Prostate gland (tissue), 2 donors: Measurements from ENCODE around the gene CRYBB1. TPM values are rescaled to one million over a fixed set of nuclear protein-coding genes. Genes with fewer than 3 reads are reported as not detected.

Source experiments
- DNase-seq: peaks from one replicate; pipeline ENCODE4 v3.0.0-alpha.2; 2019; ENCODE audit warnings: low spot score
- H3K27ac ChIP-seq, 2 donors: fragments of 200-600 bp; sonication (generic); 2 replicates each; pipeline ENCODE4 v1.5.1; 2017 to 2019
- H3K27me3 ChIP-seq: fragments of 200-600 bp; sonication (generic); replicated peaks from 2 replicates; pipeline ENCODE4 v1.5.1; 2019; ENCODE audit not compliant: insufficient read depth
- H3K36me3 ChIP-seq, 2 donors: fragments of 200-600 bp; sonication (generic); 1 replicate in 1 of 2; 2 replicates in 1 of 2; pipeline versions ENCODE4 v1.5.1 to v1.8.1; 2017 to 2019
- H3K4me1 ChIP-seq: fragments of 200-600 bp; sonication (generic); replicated peaks from 2 replicates; pipeline ENCODE4 v1.5.1; 2019
- H3K4me3 ChIP-seq, 2 donors: fragments of 200-600 bp; sonication (generic); 2 replicates each; pipeline ENCODE4 v1.5.1; 2017 to 2019
- H3K9me3 ChIP-seq: fragments of 200-600 bp; sonication (generic); 2 replicates; pipeline ENCODE4 v1.5.1; 2017
- CTCF ChIP-seq, 4 experiments: fragments of 200-600 bp in 2 of 4; fragments of 450-650 bp in 2 of 4; sonication (generic) in 2 of 4; IDR thresholded peaks; 1 replicate in 3 of 4; 2 replicates in 1 of 4; pipeline ENCODE4 v1.5.1; 2016 to 2019; ENCODE audit warnings: antibody characterized with exemption in 4 of 4, mild to moderate bottlenecking in 2 of 4, moderate library complexity in 2 of 4
- POLR2A ChIP-seq: fragments of 450-650 bp; IDR thresholded peaks from one replicate; pipeline ENCODE4 v1.6.1; 2016; ENCODE audit warnings: antibody characterized with exemption, mild to moderate bottlenecking
- POLR2AphosphoS5 ChIP-seq: sonication (generic); formaldehyde crosslinking; IDR thresholded peaks from one replicate; pipeline ENCODE4 v1.6.1; 2017; ENCODE audit warnings: antibody characterized with exemption
- WGBS: methylation state at CpG from one replicate; pipeline ENCODE4 v1.1.5; 2018; 5-methylcytosine and 5-hydroxymethylcytosine counted together
- intact Hi-C: fragments of 100-400 bp; cut with DNase I; formaldehyde crosslinking; loops from one replicate; pipeline ENCODE4 v1.14.2; 2022
- total RNA-seq, 2 donors: library from RNA; depleted of rRNA; stranded (reverse); fragments of >200 nt; gene quantifications; one replicate each; pipeline ENCODE4 v1.1.0, GENCODE V29; 2016

The CRYBB1 gene
- total RNA-seq, 2 donors from 2014 or later, result 0.36 TPM; not detected in 1

GRCh38 chr22:26602127-26602526, 15.7 kb downstream of the CRYBB1 start:
- intact Hi-C loops, result no loop called here
- H3K36me3 ChIP-seq, result no peaks in the 10 kb centered on the region
- no peak overlapping the region for H3K27ac ChIP-seq
- H3K4me3 ChIP-seq, result no peak overlapping the region
- H3K27me3 ChIP-seq, result no peaks in the 10 kb centered on the region
- 75% methylated on average over 4 of the region's 4 CpGs for WGBS
- DNase-seq, result no peak
- TF ChIP-seq POLR2A (no peak), CTCF (IDR thresholded peaks at IDR 0.05) (no peak), POLR2AphosphoS5 (no peak)
- H3K4me1 ChIP-seq, result no peaks in the 10 kb centered on the region
- H3K9me3 ChIP-seq, result no peaks in the 10 kb centered on the region

- TF ChIP-seq POLR2A, result no peak
- no peak for TF ChIP-seq POLR2AphosphoS5
- no peak for TF ChIP-seq CTCF (IDR thresholded peaks at IDR 0.05)
- intact Hi-C loops, result no loop called here
- WGBS, result 89% methylated on average over 12 of the region's 12 CpGs
Observed at GRCh38 chr22:26601726-26602125, 16.1 kb downstream of the CRYBB1 start.

GRCh38 chr22:26599505-26599904, 18.3 kb downstream of the CRYBB1 start:
- H3K4me3 ChIP-seq, result no peak overlapping the region
- WGBS, result 81% methylated on average over 11 of the region's 11 CpGs
- intact Hi-C loops, result no loop called here

More at GRCh38 chr22:26601726-26602125, 16.1 kb downstream of the CRYBB1 start:
- no peaks in the 10 kb centered on the region for H3K36me3 ChIP-seq
- no peak overlapping the region for H3K4me3 ChIP-seq
- no peaks in the 10 kb centered on the region for H3K27me3 ChIP-seq
- no peak for DNase-seq
- H3K4me1 ChIP-seq, result no peaks in the 10 kb centered on the region
- H3K9me3 ChIP-seq, result no peaks in the 10 kb centered on the region
- no peak overlapping the region for H3K27ac ChIP-seq

GRCh38 chr22:26597480-26597879, 20.3 kb downstream of the CRYBB1 start:
- Histone ChIP-seq H3K4me3 (no peak overlapping the region), H3K27ac (no peak overlapping the region), H3K27me3 (no peaks in the 10 kb centered on the region), H3K36me3 (no peaks in the 10 kb centered on the region), H3K4me1 (no peaks in the 10 kb centered on the region), H3K9me3 (no peaks in the 10 kb centered on the region)
- WGBS, result 86% methylated on average over 4 of the region's 4 CpGs
- intact Hi-C loops, result no loop called here
- no peak for DNase-seq
- TF ChIP-seq POLR2A, result no peak
- no peak for TF ChIP-seq CTCF (IDR thresholded peaks at IDR 0.05)
- no peak for TF ChIP-seq POLR2AphosphoS5

More at GRCh38 chr22:26599505-26599904, 18.3 kb downstream of the CRYBB1 start:
- H3K27ac ChIP-seq, result no peak overlapping the region
- no peaks in the 10 kb centered on the region for H3K36me3 ChIP-seq
- H3K9me3 ChIP-seq, result no peaks in the 10 kb centered on the region
- TF ChIP-seq POLR2AphosphoS5 (no peak), POLR2A (no peak), CTCF (IDR thresholded peaks at IDR 0.05) (no peak)
- no peaks in the 10 kb centered on the region for H3K4me1 ChIP-seq
- no peaks in the 10 kb centered on the region for H3K27me3 ChIP-seq
- DNase-seq, result no peak

- Histone ChIP-seq H3K27me3 (no peaks in the 10 kb centered on the region), H3K4me3 (no peak overlapping the region), H3K9me3 (no peaks in the 10 kb centered on the region), H3K36me3 (no peaks in the 10 kb centered on the region), H3K4me1 (no peaks in the 10 kb centered on the region), H3K27ac (no peak overlapping the region)
- no peak for DNase-seq
- intact Hi-C loops, result no loop called here
- TF ChIP-seq POLR2AphosphoS5, result no peak
- TF ChIP-seq CTCF (IDR thresholded peaks at IDR 0.05), result no peak
- no peak for TF ChIP-seq POLR2A
- WGBS, result 83% methylated on average over 4 of the region's 4 CpGs
Observed at GRCh38 chr22:26597026-26597425, 20.8 kb downstream of the CRYBB1 start.
